Right renal cortex interstitium (tissue), 3 donors: ENCODE results near the gene ESRRA. TPM values are rescaled to one million over a fixed set of nuclear protein-coding genes. Genes with fewer than 3 reads are reported as not detected.

Source experiments
- DNase-seq, 3 donors: peaks; one replicate each; pipeline ENCODE4 v3.0.0-alpha.2; 2013; ENCODE audit warnings: low read depth in 3 of 3, low spot score in 2 of 3
- polyA plus RNA-seq, 3 donors: library from polyadenylated mRNA; unstranded; fragments of 120-200 nt; gene quantifications; one replicate each; pipeline ENCODE4 v1.2.1, GENCODE V29; 2013; ENCODE audit not compliant: insufficient read length in 3 of 3

ESRRA gene
- polyA plus RNA-seq, 3 donors, result 16.3 to 19.1 (median 16.4) TPM

DNA sequence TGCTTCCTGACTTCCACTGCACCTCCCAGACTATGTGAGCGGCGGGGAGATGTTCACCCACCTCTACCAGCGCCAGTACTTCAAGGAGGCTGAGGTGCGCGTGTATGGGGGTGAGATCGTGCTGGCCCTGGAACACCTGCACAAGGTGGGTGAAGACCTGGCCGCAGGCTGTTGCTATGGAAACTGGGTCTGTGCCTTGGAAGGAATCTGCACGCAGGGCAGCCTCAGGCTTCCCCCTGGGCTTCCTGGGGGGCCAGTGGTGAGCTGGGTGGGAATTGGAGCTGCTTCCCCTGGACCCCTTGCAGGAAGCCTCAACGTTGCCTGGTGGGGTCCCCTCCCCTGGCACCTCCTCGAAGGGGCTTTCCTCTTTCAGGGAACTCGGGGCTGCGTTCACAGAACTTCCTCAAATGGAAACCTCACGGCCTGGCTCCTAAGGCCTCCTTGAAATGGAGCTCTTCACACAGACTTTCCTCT is 55.2 kb downstream of the ESRRA start:
- no peak for DNase-seq

DNA sequence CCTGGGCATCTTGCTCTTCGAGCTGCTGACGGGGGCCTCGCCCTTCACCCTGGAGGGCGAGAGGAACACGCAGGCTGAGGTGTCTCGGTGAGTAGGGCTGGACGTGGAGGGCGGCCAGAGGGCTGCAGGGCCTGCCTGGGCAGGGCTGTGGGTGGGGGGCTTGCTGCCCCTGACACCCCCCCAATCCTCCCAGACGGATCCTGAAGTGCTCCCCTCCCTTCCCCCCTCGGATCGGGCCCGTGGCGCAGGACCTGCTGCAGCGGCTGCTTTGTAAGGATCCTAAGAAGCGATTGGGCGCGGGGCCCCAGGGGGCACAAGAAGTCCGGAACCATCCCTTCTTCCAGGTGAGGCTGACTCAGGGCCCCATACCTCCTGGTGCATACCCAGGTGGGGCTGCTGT is 56.3 kb downstream of the ESRRA start:
- no peak for DNase-seq

DNA sequence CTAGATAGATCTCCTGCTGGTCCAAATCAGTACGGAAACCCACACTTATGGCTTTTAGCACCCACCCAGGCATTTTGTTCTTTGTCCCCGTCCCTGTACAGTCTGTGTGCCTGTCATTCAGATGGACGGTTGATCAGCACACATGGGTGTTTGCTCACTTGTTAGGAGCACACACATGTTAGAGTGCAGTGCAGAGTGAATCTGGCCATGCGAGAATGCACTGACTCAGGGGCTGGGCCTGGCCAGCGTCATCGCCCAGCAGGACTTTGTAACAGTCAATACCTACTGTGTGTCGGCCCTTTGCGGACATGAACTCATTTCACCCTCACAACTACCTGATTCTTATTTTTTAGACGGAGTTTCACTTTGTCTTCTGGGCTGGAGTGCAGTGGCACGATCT is 57.0 kb downstream of the ESRRA start:
- no peak for DNase-seq

DNA sequence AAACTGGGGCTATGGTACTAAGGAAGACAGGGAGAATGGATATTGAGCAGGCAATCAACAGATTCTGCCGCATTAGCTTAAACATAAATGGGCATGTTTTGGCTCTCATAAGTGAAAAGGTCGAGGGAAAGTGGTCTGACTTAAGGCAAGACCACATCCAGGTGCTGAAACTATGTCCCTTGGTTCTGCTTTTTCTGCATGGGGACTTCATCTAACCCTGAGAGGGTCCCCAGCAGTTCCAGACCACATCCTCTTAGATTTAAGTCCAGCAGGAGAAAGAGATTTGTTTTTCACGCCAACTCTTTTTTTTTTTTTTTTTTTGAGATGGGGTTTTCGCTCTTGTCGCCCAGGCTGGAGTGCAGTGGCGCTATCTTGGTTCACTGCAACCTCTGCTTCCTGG is 59.1 kb downstream of the ESRRA start:
- DNase-seq, result no peak

DNA sequence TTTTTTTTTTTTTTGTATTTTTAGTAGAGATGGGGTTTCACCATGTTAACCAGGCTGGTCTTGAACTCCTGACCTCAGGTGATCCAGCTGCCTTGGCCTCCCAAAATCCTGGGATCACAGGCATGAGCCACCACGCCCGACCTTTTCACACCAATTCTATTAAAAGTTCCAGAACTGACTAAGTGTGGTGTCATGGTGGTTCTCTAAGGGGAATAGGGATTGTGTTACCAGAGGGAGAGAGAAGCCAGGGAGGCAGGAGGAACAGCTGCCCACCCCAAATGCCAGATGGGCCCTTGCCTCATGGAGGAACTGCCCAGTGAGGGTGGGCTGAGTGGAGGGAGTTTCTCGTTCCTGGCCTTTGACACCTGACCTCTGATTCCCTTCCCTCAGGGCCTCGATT is 59.6 kb downstream of the ESRRA start:
- DNase-seq, result no peak

Other genes with a start within 250 kb of the ESRRA start
- gene MACROD1, start 139.4 kb upstream of the ESRRA start, polyA plus RNA-seq, result 10 to 100 TPM; 18.5 to 19.8 (median 18.6) TPM
- 100 to 1,000 TPM; 188 to 220 (median 209) TPM for gene STIP1, start 119.4 kb upstream of the ESRRA start, polyA plus RNA-seq
- 1 to 10 TPM; 4.3 to 6.8 (median 5.6) TPM for gene FERMT3, start 98.8 kb upstream of the ESRRA start, polyA plus RNA-seq
- gene TRPT1, start 79.3 kb upstream of the ESRRA start, polyA plus RNA-seq, result 10 to 100 TPM; 37.0 to 46.2 (median 42.5) TPM
- gene NUDT22, start 79.2 kb upstream of the ESRRA start, polyA plus RNA-seq, result 10 to 100 TPM; 20.6 to 22.0 (median 21.9) TPM
- 10 to 100 TPM; 54.5 to 61.9 (median 54.7) TPM for gene DNAJC4, start 75.0 kb upstream of the ESRRA start, polyA plus RNA-seq
- 10 to 100 TPM; 73.8 to 84.8 (median 81.0) TPM for gene VEGFB, start 70.9 kb upstream of the ESRRA start, polyA plus RNA-seq
- gene FKBP2, start 64.4 kb upstream of the ESRRA start, polyA plus RNA-seq, result 10 to 100 TPM; 84.9 to 99.3 (median 91.9) TPM
- 10 to 100 TPM; 52.9 to 73.6 (median 68.0) TPM for gene PPP1R14B, start 58.6 kb upstream of the ESRRA start, polyA plus RNA-seq
- gene PLCB3, start 54.0 kb upstream of the ESRRA start, polyA plus RNA-seq, result 10 to 100 TPM; 10.9 to 12.5 (median 11.1) TPM
- 10 to 100 TPM; 33.6 to 45.9 (median 41.2) TPM for gene BAD, start 20.9 kb upstream of the ESRRA start, polyA plus RNA-seq
- gene GPR137, start 19.7 kb upstream of the ESRRA start, polyA plus RNA-seq, result 10 to 100 TPM; 20.4 to 29.6 (median 26.5) TPM
- under 1 TPM in 1 of 3 donors, not detected in 2; 0.13 TPM for gene KCNK4, start 14.2 kb upstream of the ESRRA start, polyA plus RNA-seq
- gene CATSPERZ, start 5.2 kb upstream of the ESRRA start, polyA plus RNA-seq, result not detected
- 100 to 1,000 TPM; 191 to 224 (median 220) TPM for gene TRMT112, start 12.0 kb downstream of the ESRRA start, polyA plus RNA-seq
- 100 to 1,000 TPM; 175 to 197 (median 195) TPM for gene PRDX5, start 12.6 kb downstream of the ESRRA start, polyA plus RNA-seq
- gene CCDC88B, start 34.7 kb downstream of the ESRRA start, polyA plus RNA-seq, result 1 to 10 TPM; 1.7 to 2.0 (median 1.8) TPM
- gene RPS6KA4, start 53.6 kb downstream of the ESRRA start, polyA plus RNA-seq, result 10 to 100 TPM in 1 of 3 donors, 1 to 10 TPM in 2; 8.7 to 10.4 (median 9.8) TPM